Muscle of leg (tissue), 16 donors: ENCODE data around the gene TSPAN9. TPM values are rescaled to one million over a fixed set of nuclear protein-coding genes. Genes with fewer than 3 reads are reported as not detected.
A peak's percentile ranks its signal among the peaks of the same experiment; 100 is the strongest.

ENCODE experiments used
- DNase-seq: peaks from one replicate; pipeline ENCODE4 v3.0.0; 2013
- H3K27ac ChIP-seq: one replicate; pipeline ENCODE4 v1.5.1; 2013; ENCODE audit warnings: mild to moderate bottlenecking, low read length, control low read depth
- H3K27me3 ChIP-seq: one replicate; pipeline ENCODE4 v1.6.1; 2013; ENCODE audit warnings: low read length; ENCODE audit not compliant: control insufficient read depth, insufficient read depth
- H3K36me3 ChIP-seq: one replicate; pipeline ENCODE4 v1.6.1; 2013; ENCODE audit warnings: low read length; ENCODE audit not compliant: control insufficient read depth, insufficient read depth
- H3K4me1 ChIP-seq: one replicate; pipeline ENCODE4 v1.6.1; 2013; ENCODE audit warnings: low read length; ENCODE audit not compliant: control insufficient read depth, insufficient read depth
- H3K4me3 ChIP-seq: one replicate; pipeline ENCODE4 v1.5.1; 2013; ENCODE audit warnings: low read length, control low read depth
- H3K9me3 ChIP-seq: replicated peaks from 2 replicates; pipeline ENCODE4 v1.6.1; 2013; ENCODE audit warnings: low read depth, low read length; ENCODE audit not compliant: control insufficient read depth
- WGBS: methylation state at CpG from one replicate; pipeline ENCODE4 v1.1.5; 2013; ENCODE audit warnings: missing lambda C conversion rate; ENCODE audit not compliant: insufficient coverage; 5-methylcytosine and 5-hydroxymethylcytosine counted together
- long read RNA-seq, 11 donors: transcript quantifications; one replicate each; lab custom pipeline, GENCODE V29; 2026
- polyA plus RNA-seq, 8 donors: library from polyadenylated mRNA; unstranded; fragments of 120-200 nt; gene quantifications; one replicate each; pipeline versions ENCODE4 v1.2.1 to v1.2.3, GENCODE V29; 2013; ENCODE audit warnings: inconsistent platforms in 1 of 8, low replicate concordance in 1 of 8; ENCODE audit not compliant: insufficient read length in 8 of 8, insufficient read depth in 1 of 8
- total RNA-seq: library from RNA; stranded (reverse); fragments of 120-200 nt; gene quantifications from one replicate; pipeline ENCODE4 v1.2.4, GENCODE V29; 2013

TSPAN9 gene
- total RNA-seq (56.6 TPM), polyA plus RNA-seq (100 to 1,000 TPM in 7 of 8 donors, 10 to 100 TPM in 1; 92.7 to 142 (median 118) TPM)
- long read RNA-seq, donor 1, full-length matches to known transcripts: 5 of 16 reads
- long read RNA-seq, donor 1, partial matches to known transcripts: 11 of 16 reads
- long read RNA-seq, donor 1, other reads (novel, unspliced or antisense): 0 of 16 reads
- long read RNA-seq, donor 2, full-length matches to known transcripts: 3 of 3 reads
- long read RNA-seq, donor 2, partial matches to known transcripts: 0 of 3 reads
- long read RNA-seq, donor 2, other reads (novel, unspliced or antisense): 0 of 3 reads
- long read RNA-seq, donor 3, full-length matches to known transcripts: 5 of 4,246 reads
- long read RNA-seq, donor 3, partial matches to known transcripts: 4,241 of 4,246 reads
- long read RNA-seq, donor 3, other reads (novel, unspliced or antisense): 0 of 4,246 reads
- long read RNA-seq, donor 4, full-length matches to known transcripts: 6 of 11 reads
- long read RNA-seq, donor 4, partial matches to known transcripts: 5 of 11 reads
- long read RNA-seq, donor 4, other reads (novel, unspliced or antisense): 0 of 11 reads
- long read RNA-seq, donor 5, full-length matches to known transcripts: 39 of 154 reads
- long read RNA-seq, donor 5, partial matches to known transcripts: 115 of 154 reads
- long read RNA-seq, donor 5, other reads (novel, unspliced or antisense): 0 of 154 reads
- long read RNA-seq, donor 6, full-length matches to known transcripts: 17 of 38 reads
- long read RNA-seq, donor 6, partial matches to known transcripts: 21 of 38 reads
- long read RNA-seq, donor 6, other reads (novel, unspliced or antisense): 0 of 38 reads
- long read RNA-seq, donor 7, full-length matches to known transcripts: 16 of 9,677 reads
- long read RNA-seq, donor 7, partial matches to known transcripts: 9,661 of 9,677 reads
- long read RNA-seq, donor 7, other reads (novel, unspliced or antisense): 0 of 9,677 reads
- long read RNA-seq, donor 8, full-length matches to known transcripts: 6 of 15 reads
- long read RNA-seq, donor 8, partial matches to known transcripts: 9 of 15 reads
- long read RNA-seq, donor 8, other reads (novel, unspliced or antisense): 0 of 15 reads
- long read RNA-seq, donor 9, full-length matches to known transcripts: 8 of 7,996 reads
- long read RNA-seq, donor 9, partial matches to known transcripts: 7,988 of 7,996 reads
- long read RNA-seq, donor 9, other reads (novel, unspliced or antisense): 0 of 7,996 reads
- long read RNA-seq, donor 10, full-length matches to known transcripts: 14 of 37 reads
- long read RNA-seq, donor 10, partial matches to known transcripts: 23 of 37 reads
- long read RNA-seq, donor 10, other reads (novel, unspliced or antisense): 0 of 37 reads
- long read RNA-seq, donor 11, full-length matches to known transcripts: 3 of 22 reads
- long read RNA-seq, donor 11, partial matches to known transcripts: 19 of 22 reads
- long read RNA-seq, donor 11, other reads (novel, unspliced or antisense): 0 of 22 reads

DNA sequence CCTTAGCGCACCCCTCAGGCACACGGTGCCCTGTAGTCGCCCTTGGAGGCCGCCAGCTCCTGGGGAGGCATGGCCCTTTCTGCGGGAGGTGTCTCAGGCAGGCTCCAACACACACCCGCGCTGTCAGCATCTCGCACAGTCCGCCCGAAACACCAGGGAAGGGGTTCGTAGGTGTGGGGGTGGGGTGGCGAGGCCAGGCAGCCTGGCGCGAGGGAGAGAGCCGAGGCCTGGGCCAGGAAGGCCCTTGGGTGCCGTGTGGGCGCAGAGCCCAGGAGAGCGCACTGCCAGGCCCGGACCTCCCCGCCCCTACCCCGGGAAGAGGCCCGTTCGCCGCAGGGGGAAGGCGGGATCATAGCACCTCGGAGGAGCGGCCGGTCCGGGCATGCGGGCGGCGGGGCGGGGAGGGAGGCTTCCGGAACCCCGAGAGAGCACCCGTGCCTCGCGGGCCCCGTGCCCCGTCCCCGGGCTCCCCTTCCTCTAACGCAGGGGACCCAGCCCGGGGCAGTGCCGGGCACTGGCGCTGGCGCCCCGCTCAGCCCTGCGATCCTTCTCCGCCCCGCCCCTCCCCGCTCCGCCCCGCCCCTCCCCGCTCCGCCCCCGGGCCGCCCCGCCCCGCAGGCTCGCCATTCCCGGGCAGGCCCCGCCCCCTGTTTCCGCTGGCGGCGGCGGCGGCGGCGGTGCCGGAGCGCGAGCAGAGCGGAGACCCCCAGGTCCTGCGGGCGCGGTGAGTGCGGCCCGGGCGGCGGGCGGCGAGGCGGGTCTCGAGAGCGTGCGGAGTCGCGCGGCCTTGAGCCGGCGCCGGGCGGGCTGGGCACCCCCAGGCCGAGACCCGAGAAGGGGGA is at the start of gene TSPAN9:
Gene TSPAN9, plus strand, starts transcription at position 650 of the 842 bp plus-strand sequence. CDS start 123,815 bp downstream, outside the sequence.
- Histone ChIP-seq H3K27ac (peak within 1 kb of the TSS; percentile 70), H3K4me1 (peaks cover 27% of the 10 kb centered on the region), H3K4me3 (peak within 1 kb of the TSS; percentile 68), H3K36me3 (no peaks in the 10 kb centered on the region), H3K9me3 (no peaks in the 10 kb centered on the region), H3K27me3 (peaks cover 18% of the 10 kb centered on the region)
- under 1% methylated on average over 77 of the region's 95 CpGs for WGBS
- DNase-seq: peak; percentile 79

DNA sequence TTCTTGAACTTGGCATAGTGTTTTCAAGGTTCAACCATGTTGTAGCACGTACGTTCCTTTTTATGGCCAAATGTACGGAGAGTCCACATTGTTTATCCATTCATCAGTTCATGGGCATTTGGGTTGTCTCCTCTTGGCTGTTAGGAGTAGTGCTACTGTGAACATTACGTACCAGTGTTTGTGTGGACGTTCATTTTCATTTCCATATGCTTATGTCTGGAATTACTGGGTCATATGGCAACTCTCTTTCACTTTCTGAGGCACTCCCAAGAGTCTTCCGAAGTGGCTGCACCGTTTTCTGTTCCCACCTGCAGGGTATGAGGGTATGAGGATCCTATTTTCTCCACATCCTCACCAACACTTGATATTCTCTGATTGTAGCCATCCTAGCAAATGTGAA is 49.1 kb upstream of the TSPAN9 start:
- Histone ChIP-seq H3K4me1 (peaks cover 31% of the 10 kb centered on the region), H3K36me3 (peaks cover 26% of the 10 kb centered on the region), H3K27ac (no peak overlapping the region), H3K9me3 (no peaks in the 10 kb centered on the region), H3K4me3 (no peak overlapping the region), H3K27me3 (no peaks in the 10 kb centered on the region)
- WGBS: no CpG with 5 or more reads among the region's 7 CpGs
- no peak for DNase-seq

DNA sequence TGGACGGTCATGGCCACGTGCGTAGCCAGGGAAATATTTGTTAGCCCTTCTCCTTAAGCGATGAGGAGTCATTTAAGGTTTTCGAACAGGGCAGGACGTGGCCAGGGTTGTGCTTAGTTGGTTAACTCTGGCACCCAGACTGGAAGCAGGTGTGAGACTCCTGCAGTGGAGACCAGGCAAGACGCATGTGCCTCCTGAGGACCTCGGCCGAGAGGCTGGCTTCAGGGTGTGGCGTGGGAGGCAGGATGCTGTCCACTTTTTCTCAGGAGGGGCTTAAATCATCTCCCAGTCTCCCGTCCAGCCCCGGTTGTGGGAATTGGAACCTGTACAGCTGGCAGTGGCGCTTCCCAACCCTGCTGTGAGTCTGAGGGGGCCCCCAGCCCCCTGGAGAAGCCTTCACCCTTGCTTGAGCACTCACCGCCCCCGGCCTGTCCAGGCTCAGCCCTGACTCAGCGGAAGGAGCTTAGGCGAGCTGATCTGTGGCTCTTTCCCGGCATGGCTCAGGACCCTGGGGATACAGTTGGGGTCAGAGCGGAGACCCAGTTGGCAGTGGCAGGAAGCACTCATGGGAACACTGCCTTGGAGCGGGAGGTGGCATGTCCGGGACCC is 46.3 kb upstream of the TSPAN9 start:
- no peak for DNase-seq
- peak overlapping the region; percentile 91 for H3K27ac ChIP-seq
- no peaks in the 10 kb centered on the region for H3K9me3 ChIP-seq
- H3K4me1 ChIP-seq: peaks cover 56% of the 10 kb centered on the region
- peaks cover 24% of the 10 kb centered on the region for H3K36me3 ChIP-seq
- 59% methylated on average over 18 of the region's 21 CpGs for WGBS
- no peak overlapping the region for H3K4me3 ChIP-seq
- no peaks in the 10 kb centered on the region for H3K27me3 ChIP-seq

DNA sequence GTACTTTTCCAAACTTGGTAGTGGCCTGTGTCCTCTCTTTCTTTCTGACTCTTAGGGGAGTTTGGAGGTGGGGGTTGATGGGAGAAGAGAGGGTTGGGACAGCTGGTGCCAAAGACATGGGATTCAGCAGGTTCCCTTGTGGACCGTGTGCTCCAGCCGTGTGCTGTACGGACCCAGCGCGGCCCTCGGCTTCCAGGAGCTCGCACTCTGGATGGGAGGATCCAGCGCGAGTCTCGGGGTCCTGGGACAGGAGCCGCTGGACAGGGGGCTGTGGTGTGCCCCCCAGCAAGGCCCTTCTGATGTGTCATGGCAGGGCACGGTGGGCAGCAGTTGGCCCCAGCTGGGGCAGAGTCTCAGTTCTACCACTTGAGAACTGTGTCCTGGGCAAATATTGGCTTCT is 45.0 kb upstream of the TSPAN9 start:
- peaks cover 25% of the 10 kb centered on the region for H3K36me3 ChIP-seq
- peaks cover 64% of the 10 kb centered on the region for H3K4me1 ChIP-seq

DNA sequence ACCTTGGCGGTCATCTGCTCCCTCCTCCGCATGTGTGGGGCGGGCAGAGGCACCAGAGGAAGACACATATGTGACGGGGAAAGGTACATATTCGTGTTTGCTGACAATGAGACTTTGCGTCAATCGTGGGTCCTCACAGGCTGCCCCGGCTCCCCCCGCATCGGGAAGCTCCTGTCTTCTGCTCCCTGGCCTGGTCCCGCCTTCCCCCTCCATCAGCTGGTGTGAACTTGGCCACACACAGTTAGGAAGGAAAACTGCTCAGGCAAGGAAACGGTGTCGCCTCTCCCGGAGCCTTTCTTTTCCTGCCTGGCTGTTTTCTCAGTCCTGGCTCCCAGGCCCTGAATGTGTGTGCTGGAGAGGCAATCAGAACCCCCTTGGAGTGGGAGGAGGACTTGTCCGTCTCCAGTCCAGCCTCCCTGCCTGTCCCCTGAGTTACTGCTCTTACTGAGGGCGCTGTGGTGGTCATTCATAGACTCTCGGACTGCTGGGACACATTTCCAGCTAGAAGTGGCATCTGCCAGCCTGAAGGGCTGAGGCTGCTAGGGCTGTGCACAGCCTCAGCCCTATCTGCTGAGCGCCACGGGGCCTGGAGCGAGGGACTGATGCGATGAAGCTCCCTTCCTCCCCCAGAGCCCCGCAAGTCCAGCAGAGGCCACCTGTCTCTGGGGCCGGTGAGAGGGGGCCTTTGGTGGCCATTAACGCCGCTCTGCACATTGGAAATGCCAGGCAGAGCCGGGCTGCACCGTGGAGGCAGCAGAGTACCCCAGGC is 44.2 kb upstream of the TSPAN9 start:
- Histone ChIP-seq H3K36me3 (peaks cover 24% of the 10 kb centered on the region), H3K9me3 (no peaks in the 10 kb centered on the region), H3K27ac (peak overlapping the region; percentile 91), H3K4me1 (peaks cover 64% of the 10 kb centered on the region), H3K27me3 (no peaks in the 10 kb centered on the region), H3K4me3 (no peak overlapping the region)
- DNase-seq: peak; percentile 72
- WGBS: 42% methylated on average over 25 of the region's 27 CpGs

More for the DNA sequence above, 45.0 kb upstream of the TSPAN9 start:
- Histone ChIP-seq H3K9me3 (no peaks in the 10 kb centered on the region), H3K27ac (peak overlapping the region; percentile 91), H3K4me3 (no peak overlapping the region), H3K27me3 (no peaks in the 10 kb centered on the region)
- DNase-seq: no peak
- 78% methylated on average over 12 of the region's 12 CpGs for WGBS

DNA sequence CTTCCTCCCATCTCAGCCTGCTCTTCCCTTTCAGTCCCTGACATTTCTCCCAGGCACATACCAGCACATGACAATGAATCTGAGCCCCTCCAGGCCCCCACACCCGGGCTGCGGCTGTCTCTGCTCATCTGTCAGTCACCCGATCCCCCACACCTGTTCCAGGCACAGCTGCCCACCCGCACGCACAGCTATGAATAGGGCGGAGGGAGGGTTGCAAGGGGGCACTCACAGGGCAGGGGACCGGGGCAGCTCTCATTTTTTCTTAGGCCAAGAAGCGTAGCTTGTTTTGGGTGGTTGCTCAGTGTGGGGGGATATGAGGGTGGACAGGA is 43.7 kb upstream of the TSPAN9 start:
- H3K27ac ChIP-seq: peak overlapping the region; percentile 91
- WGBS: 81% methylated on average over 3 of the region's 8 CpGs
- H3K27me3 ChIP-seq: no peaks in the 10 kb centered on the region
- peaks cover 28% of the 10 kb centered on the region for H3K36me3 ChIP-seq
- H3K9me3 ChIP-seq: no peaks in the 10 kb centered on the region
- peaks cover 64% of the 10 kb centered on the region for H3K4me1 ChIP-seq
- H3K4me3 ChIP-seq: no peak overlapping the region
- peak; percentile 89 for DNase-seq

GRCh38 chr12:3034067-3034750 is 43.0 kb upstream of the TSPAN9 start:
- Histone ChIP-seq H3K27me3 (no peaks in the 10 kb centered on the region), H3K9me3 (no peaks in the 10 kb centered on the region), H3K27ac (peak overlapping the region; percentile 91), H3K4me3 (no peak overlapping the region), H3K4me1 (peaks cover 64% of the 10 kb centered on the region), H3K36me3 (peaks cover 35% of the 10 kb centered on the region)
- WGBS: 35% methylated on average over 7 of the region's 10 CpGs
- DNase-seq: peak; percentile 83

GRCh38 chr12:3035171-3035570 is 42.0 kb upstream of the TSPAN9 start:
- Histone ChIP-seq H3K27ac (no peak overlapping the region), H3K4me3 (no peak overlapping the region), H3K4me1 (peaks cover 62% of the 10 kb centered on the region), H3K9me3 (no peaks in the 10 kb centered on the region), H3K36me3 (peaks cover 40% of the 10 kb centered on the region), H3K27me3 (no peaks in the 10 kb centered on the region)
- 77% methylated on average over 5 of the region's 5 CpGs for WGBS
- DNase-seq: peak; percentile 34
